Endodermal cell (in vitro differentiated cells): ENCODE results near the gene TFPT. TPM values are rescaled to one million over a fixed set of nuclear protein-coding genes. Genes with fewer than 3 reads are reported as not detected.
A peak's percentile ranks its signal among the peaks of the same experiment; 100 is the strongest.

Experiments
- DNase-seq: peaks from one replicate; pipeline ENCODE4 v3.0.0-alpha.2; 2017
- H3K27ac ChIP-seq: 2 replicates; pipeline ENCODE4 v1.5.1; 2013; ENCODE audit warnings: mild to moderate bottlenecking, low read depth, low read length, moderate library complexity
- H3K27me3 ChIP-seq: 2 replicates; pipeline ENCODE4 v1.6.1; 2013; ENCODE audit warnings: mild to moderate bottlenecking, low read length, moderate library complexity; ENCODE audit not compliant: insufficient read depth, control insufficient read depth, poor library complexity, severe bottlenecking
- H3K36me3 ChIP-seq: 2 replicates; pipeline ENCODE4 v1.7.0; 2013; ENCODE audit warnings: mild to moderate bottlenecking, low read length, moderate library complexity; ENCODE audit not compliant: control insufficient read depth, insufficient read depth
- H3K4me1 ChIP-seq: one replicate; pipeline ENCODE4 v1.7.0; 2013; ENCODE audit warnings: low read length; ENCODE audit not compliant: control insufficient read depth, insufficient read depth
- H3K4me3 ChIP-seq: 2 replicates; pipeline ENCODE4 v1.5.1; 2013; ENCODE audit warnings: mild to moderate bottlenecking, low read length, moderate library complexity
- H3K9ac ChIP-seq: 2 replicates; pipeline ENCODE4 v1.6.1; 2013; ENCODE audit warnings: mild to moderate bottlenecking, low read length, moderate library complexity; ENCODE audit not compliant: poor library complexity, severe bottlenecking; ENCODE audit errors: extremely low read depth
- H3K9me3 ChIP-seq: 2 replicates; pipeline ENCODE4 v1.6.1; 2013; ENCODE audit warnings: mild to moderate bottlenecking, low read length, moderate library complexity; ENCODE audit not compliant: control insufficient read depth
- H3K27ac Mint-ChIP-seq: 2 replicates; pipeline ENCODE4 v1.8.0; 2020; ENCODE audit warnings: mixed read lengths
- H3K27me3 Mint-ChIP-seq: 2 replicates; pipeline ENCODE4 v1.8.0; 2021; ENCODE audit warnings: mild to moderate bottlenecking, mixed read lengths; ENCODE audit not compliant: insufficient read depth
- H3K36me3 Mint-ChIP-seq: 2 replicates; pipeline ENCODE4 v1.8.0; 2020; ENCODE audit warnings: low read depth, mixed read lengths
- H3K4me1 Mint-ChIP-seq: 2 replicates; pipeline ENCODE4 v1.8.0; 2020; ENCODE audit warnings: mixed read lengths
- H3K4me3 Mint-ChIP-seq: 2 replicates; pipeline ENCODE4 v1.8.0; 2020; ENCODE audit warnings: mild to moderate bottlenecking, moderate library complexity, mixed read lengths
- H3K9me3 Mint-ChIP-seq: 2 replicates; pipeline ENCODE4 v1.8.0; 2020; ENCODE audit warnings: mild to moderate bottlenecking, mixed read lengths
- CTCF ChIP-seq: fragments of 200-600 bp; sonication (generic); conservative IDR thresholded peaks from 2 replicates; pipeline ENCODE4 v1.5.0; 2021; ENCODE audit warnings: antibody characterized with exemption, mild to moderate bottlenecking
- WGBS, 2 experiments: methylation state at CpG; one replicate each; pipeline versions ENCODE4 v1.1.5 to v1.1.7; 2013; ENCODE audit warnings: missing lambda C conversion rate in 2 of 2, mixed read lengths in 1 of 2; ENCODE audit not compliant: insufficient coverage in 1 of 2, insufficient read length in 1 of 2; 5-methylcytosine and 5-hydroxymethylcytosine counted together
- total RNA-seq, 2 donors: library from RNA; stranded (reverse); fragmentation: NEBNext Ultra II Directional in 1 of 2; extraction: Animal tissue kit (Norgen Biotek cat#: 25700) in 1 of 2; gene quantifications; 2 replicates in 1 of 2; 3 replicates in 1 of 2; pipeline ENCODE4 v1.2.1, GENCODE V29; 2021

Gene TFPT
- total RNA-seq, 2 donors from 2014 or later: 19.5 to 21.6 TPM

GRCh38 chr19:54149021-54149812, 33.8 kb upstream of the TFPT start:
- H3K27me3 ChIP-seq: no peaks in the 10 kb centered on the region
- H3K36me3 Mint-ChIP-seq: peaks cover 74% of the 10 kb centered on the region
- H3K9me3 ChIP-seq: no peaks in the 10 kb centered on the region
- H3K27me3 Mint-ChIP-seq: no peaks in the 10 kb centered on the region
- H3K4me3 ChIP-seq: no peak overlapping the region
- no peaks in the 10 kb centered on the region for H3K4me1 ChIP-seq
- peak overlapping the region; percentile 26 for H3K27ac Mint-ChIP-seq
- H3K4me1 Mint-ChIP-seq: no peaks in the 10 kb centered on the region
- peaks cover 90% of the 10 kb centered on the region for H3K36me3 ChIP-seq
- no peak overlapping the region for H3K4me3 Mint-ChIP-seq
- 92 to 96% methylated on average over 7 to 12 of the region's 12 CpGs for WGBS, 2 experiments
- TF ChIP-seq CTCF: no peak
- H3K9ac ChIP-seq: no peak overlapping the region
- H3K27ac ChIP-seq: no peak overlapping the region
- no peaks in the 10 kb centered on the region for H3K9me3 Mint-ChIP-seq
- no peak for DNase-seq

GRCh38 chr19:54148158-54148557, 32.7 kb upstream of the TFPT start:
- H3K4me3 ChIP-seq: no peak overlapping the region
- H3K4me3 Mint-ChIP-seq: no peak overlapping the region
- 91 to 97% methylated on average over 8 to 17 of the region's 19 CpGs for WGBS, 2 experiments
- no peak overlapping the region for H3K9ac ChIP-seq
- no peaks in the 10 kb centered on the region for H3K27me3 ChIP-seq
- peaks cover 90% of the 10 kb centered on the region for H3K36me3 ChIP-seq
- H3K27ac Mint-ChIP-seq: no peak overlapping the region
- no peaks in the 10 kb centered on the region for H3K9me3 ChIP-seq
- H3K27me3 Mint-ChIP-seq: no peaks in the 10 kb centered on the region
- peaks cover 76% of the 10 kb centered on the region for H3K36me3 Mint-ChIP-seq
- H3K9me3 Mint-ChIP-seq: no peaks in the 10 kb centered on the region
- no peaks in the 10 kb centered on the region for H3K4me1 ChIP-seq
- DNase-seq: no peak
- no peaks in the 10 kb centered on the region for H3K4me1 Mint-ChIP-seq
- no peak overlapping the region for H3K27ac ChIP-seq
- no peak for TF ChIP-seq CTCF

GRCh38 chr19:54147676-54148075, 32.2 kb upstream of the TFPT start:
- no peak overlapping the region for H3K4me3 ChIP-seq
- Mint-ChIP-seq H3K36me3 (peaks cover 77% of the 10 kb centered on the region), H3K9me3 (no peaks in the 10 kb centered on the region), H3K4me1 (no peaks in the 10 kb centered on the region), H3K27ac (no peak overlapping the region), H3K4me3 (no peak overlapping the region), H3K27me3 (no peaks in the 10 kb centered on the region)
- no peaks in the 10 kb centered on the region for H3K9me3 ChIP-seq
- H3K36me3 ChIP-seq: peaks cover 90% of the 10 kb centered on the region
- DNase-seq: no peak
- H3K27ac ChIP-seq: no peak overlapping the region
- no peak overlapping the region for H3K9ac ChIP-seq
- no peaks in the 10 kb centered on the region for H3K27me3 ChIP-seq
- 94 to 98% methylated on average over 2 to 3 of the region's 3 CpGs for WGBS, 2 experiments
- no peak for TF ChIP-seq CTCF
- no peaks in the 10 kb centered on the region for H3K4me1 ChIP-seq
